LNCAP (cell line): ENCODE results near the gene RXFP4.

Source experiments
- TF ChIP-seq, protein P1 (sequence below): fragments of 450-650 bp; IDR thresholded peaks from 2 replicates; pipeline ENCODE4 v1.5.1; 2017; ENCODE audit warnings: mild to moderate bottlenecking

The RXFP4 gene

DNA sequence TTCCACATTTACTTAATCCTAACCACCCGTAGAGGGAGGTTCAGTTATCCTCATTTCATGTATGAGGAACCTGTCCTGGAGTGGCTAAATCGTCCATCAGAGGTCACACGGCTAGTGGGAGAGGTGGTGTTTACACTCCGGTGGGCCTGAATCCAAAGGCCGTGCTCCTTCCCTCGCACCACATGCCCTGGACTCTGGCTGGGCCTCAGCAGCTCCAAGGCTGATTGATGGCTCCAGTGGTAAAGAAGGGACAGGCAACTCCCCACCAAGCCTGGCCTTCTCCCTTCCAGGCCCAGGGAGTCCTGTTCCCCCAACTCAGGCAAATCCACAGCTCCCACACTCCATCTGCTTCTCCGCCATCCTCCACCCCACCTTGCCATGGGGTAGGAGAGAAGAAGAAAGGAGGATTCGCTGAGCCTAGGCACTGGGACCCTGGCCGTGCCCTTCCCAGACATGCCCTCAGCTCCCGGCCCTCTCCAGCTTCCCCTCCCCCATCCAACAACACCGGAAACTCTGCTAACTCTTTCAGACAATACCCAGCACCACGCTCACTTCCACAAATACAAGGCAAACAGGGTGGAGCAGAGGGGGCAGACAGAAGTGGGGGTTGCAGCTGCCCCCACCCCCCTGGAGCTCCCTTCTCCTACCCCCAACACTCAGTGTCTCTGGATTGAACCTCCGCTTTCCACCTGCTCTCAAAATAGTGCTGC is 26.1 kb downstream of the RXFP4 start:
- TF ChIP-seq, protein P1, sequence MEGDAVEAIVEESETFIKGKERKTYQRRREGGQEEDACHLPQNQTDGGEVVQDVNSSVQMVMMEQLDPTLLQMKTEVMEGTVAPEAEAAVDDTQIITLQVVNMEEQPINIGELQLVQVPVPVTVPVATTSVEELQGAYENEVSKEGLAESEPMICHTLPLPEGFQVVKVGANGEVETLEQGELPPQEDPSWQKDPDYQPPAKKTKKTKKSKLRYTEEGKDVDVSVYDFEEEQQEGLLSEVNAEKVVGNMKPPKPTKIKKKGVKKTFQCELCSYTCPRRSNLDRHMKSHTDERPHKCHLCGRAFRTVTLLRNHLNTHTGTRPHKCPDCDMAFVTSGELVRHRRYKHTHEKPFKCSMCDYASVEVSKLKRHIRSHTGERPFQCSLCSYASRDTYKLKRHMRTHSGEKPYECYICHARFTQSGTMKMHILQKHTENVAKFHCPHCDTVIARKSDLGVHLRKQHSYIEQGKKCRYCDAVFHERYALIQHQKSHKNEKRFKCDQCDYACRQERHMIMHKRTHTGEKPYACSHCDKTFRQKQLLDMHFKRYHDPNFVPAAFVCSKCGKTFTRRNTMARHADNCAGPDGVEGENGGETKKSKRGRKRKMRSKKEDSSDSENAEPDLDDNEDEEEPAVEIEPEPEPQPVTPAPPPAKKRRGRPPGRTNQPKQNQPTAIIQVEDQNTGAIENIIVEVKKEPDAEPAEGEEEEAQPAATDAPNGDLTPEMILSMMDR = no peak

DNA sequence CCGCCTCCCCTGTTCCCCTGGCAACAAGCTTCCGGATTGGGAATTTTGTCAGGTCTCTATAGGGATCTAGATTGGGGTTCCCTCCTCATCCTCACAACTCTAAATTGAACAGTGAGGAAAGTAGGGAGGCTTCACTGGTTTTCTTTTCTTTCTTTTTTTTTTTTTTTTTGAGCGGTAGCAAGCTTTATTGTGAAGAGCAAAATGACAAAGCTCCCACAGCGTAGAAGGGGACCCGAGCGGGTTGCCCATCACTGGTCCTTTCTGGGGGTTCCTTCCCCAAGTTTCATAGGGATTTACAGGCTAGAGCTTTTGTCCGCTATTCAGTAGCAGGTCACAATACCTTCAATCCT is 26.6 kb downstream of the RXFP4 start:
- TF ChIP-seq, protein P1 = no peak

DNA sequence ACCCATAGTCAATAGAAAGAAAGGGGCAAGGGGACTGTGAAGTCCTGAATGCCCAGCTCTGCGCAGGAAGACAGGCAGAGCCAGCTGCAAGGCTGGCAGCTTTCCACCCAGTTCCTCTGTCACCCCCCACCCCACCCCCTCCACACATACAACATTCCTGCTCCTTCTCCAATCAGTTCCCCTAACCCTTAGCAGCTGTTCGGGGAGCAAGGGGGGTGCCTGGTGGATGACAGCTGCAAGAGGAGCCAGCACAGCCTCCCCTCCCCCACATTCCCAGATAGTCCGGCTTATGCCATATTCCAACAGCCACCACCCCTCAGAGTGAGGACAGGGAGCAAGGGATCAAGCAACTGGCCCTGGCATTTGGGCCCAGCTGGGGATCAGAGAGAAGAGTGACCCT is 27.2 kb downstream of the RXFP4 start:
- TF ChIP-seq, protein P1 = no peak

DNA sequence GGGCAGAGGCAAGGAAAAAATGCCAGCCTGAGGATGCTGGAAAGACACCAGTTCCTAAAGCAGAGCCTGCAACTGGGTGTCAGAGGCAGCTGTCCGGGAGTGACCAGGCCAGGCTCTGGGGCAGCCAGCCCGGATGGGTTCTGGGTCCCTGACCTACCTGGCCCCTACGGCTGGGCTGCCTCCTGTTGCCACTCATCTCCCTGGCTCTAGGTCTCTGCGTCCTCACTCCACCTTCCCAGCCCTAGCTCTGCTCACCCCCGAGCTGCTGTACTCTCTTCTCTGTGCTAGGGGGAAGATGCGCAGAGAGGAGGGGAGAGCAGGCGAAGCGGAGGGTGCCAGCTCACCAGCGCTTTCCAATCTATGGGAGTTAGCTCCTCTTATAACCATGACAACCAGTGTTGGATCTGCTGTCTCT is 27.9 kb downstream of the RXFP4 start:
- TF ChIP-seq, protein P1 = no peak

DNA sequence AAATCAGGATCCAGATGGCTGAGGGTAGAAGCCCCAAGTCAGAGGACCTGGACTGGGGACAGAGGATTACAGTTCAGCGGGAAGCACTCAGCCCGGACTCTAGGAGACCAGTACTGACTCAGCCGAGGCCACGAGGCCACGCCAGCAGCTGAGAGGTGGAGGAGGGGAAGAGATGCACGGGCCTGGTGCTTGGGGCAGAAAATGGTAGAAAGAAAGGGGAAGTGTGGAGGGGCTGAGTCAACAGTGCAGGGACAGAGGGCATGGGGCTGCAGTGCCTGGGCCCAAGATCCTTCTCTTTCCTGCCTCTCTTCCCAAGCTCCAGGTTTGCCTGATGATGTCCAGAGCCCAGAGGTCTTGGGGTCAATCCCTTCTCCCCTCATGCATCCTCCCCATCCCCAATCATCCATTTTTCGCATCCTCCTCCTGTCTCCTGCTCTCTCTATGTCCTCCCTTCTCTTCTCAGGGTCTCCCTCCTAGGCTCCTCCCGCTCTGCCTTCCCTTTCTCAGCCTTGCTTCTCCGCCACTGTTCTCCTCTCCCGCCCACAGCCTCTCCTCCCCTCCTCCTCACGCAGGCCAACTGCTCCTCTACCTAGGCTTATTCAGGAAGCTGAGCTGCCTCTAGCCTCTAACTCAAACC is 29.2 kb downstream of the RXFP4 start:
- TF ChIP-seq, protein P1 = no peak

DNA sequence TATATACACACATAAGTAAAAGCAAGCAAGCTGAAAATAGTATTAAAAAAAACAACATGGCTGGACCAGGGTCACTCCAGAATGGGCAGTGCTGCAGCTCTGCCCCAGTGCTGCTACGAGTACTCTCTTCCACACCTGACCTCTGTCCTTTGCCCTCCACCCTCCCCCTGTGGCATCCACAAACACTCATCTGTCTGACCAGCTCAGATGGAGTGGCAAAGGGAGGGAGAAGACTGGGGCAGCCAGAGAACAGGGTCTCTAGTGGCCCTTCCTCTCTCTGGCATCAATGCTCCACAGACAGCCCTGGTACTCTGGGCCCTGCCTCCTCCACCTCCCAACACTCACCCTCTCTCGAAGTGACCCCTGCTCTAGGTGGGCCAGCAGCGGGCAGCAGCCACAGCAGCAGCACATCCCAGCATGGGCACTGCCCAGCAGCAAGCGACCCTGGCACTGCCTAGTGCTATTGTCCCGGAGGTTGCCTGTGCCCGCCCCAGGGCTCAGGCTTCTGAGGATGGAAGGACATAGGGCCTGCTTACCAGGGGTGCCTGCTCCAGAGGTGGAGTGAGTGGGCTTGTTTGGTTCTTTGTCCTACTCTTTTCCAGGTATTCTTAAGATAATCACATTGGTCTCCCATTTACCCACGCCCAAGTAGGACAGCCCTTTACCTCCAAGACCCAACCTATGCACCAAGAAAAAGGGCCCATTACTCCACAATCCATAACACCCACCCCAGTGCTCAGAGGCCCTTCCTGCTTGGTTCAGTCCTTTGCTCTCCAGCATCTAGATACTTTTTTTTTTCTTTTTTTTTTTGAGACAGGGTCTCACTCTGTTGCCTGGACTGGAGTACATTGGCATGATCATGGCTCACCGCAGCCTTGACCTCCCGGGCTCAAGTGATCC is 30.7 kb downstream of the RXFP4 start:
- TF ChIP-seq, protein P1 = no peak

DNA sequence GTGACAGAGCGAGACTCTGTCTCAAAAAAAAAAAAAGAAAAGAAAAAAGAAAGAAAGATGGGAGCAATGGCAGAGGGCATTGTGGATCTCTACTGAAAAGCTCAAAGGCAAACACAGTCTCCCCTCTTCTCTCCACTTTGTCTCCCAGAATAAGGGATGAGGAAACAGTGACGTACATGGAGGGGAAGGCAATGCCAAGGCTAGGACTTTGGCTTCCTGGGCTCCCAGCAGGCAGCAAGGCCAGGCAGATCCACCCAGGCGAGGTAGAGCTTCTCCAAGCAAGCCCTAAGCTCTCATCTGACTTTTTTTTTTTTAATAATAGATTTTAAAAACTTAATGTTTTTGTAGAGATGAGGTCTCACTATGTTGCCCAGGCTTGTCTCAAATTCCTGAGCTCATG is 32.3 kb downstream of the RXFP4 start:
- TF ChIP-seq, protein P1 = no peak
